ENCODE data around the gene ARPIN.
"Not testable (repeated sequence)": the region's sequence is repeated elsewhere in the genome, so short reads cannot be mapped to it uniquely, and the experiment has no call there.

Gene ARPIN

GRCh38 chr15:89863918-89864317 is 48.8 kb downstream of the ARPIN start:
- Histone ChIP-seq H3K27ac (ENCODE audit: insufficient read depth, low read length, poor library complexity, severe bottlenecking) (no peak overlapping the region), H3K36me3 (ENCODE audit: control insufficient read depth, insufficient read depth, low read length) (peaks cover 16% of the 10 kb centered on the region)
- DNase-seq: no peak

DNA sequence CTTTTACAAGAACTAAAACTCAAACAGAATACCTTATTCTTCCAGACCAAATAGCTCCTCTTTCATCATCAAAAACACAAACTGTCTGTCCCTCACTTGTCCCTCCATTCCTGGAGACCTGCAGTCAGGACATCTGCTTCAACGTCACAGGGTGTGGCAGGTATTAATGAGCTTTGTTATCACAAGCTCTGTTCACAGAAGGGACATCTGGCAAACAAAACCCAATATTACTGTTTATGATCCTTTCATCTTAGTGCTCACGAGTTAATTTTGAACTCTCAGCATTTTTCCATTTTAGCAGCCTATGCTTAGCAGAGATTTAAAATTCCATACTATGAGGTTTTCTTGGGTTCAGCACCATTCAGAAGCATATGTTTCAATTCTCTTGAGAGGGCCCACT is 51.9 kb downstream of the ARPIN start:
- Histone ChIP-seq H3K9me3 (ENCODE audit: control insufficient read depth, low read length) (no peaks in the 10 kb centered on the region), H3K27me3 (replicated peaks; ENCODE audit: control insufficient read depth, insufficient read depth, low read length, poor library complexity, severe bottlenecking) (no peaks in the 10 kb centered on the region), H3K4me1 (ENCODE audit: control insufficient read depth, insufficient read depth, low read length, poor library complexity, severe bottlenecking) (no peaks in the 10 kb centered on the region), H3K36me3 (ENCODE audit: control insufficient read depth, insufficient read depth, low read length) (peaks cover 16% of the 10 kb centered on the region), H3K27ac (ENCODE audit: insufficient read depth, low read length, poor library complexity, severe bottlenecking) (no peak overlapping the region), H3K4me3 (ENCODE audit: insufficient read depth, low read depth, low read length, poor library complexity, severe bottlenecking) (no peak overlapping the region)
- DNase-seq: no peak

More at GRCh38 chr15:89863918-89864317, 48.8 kb downstream of the ARPIN start:
- Histone ChIP-seq H3K27me3 (replicated peaks; ENCODE audit: control insufficient read depth, insufficient read depth, low read length, poor library complexity, severe bottlenecking) (no peaks in the 10 kb centered on the region), H3K4me1 (ENCODE audit: control insufficient read depth, insufficient read depth, low read length, poor library complexity, severe bottlenecking) (no peaks in the 10 kb centered on the region), H3K4me3 (ENCODE audit: insufficient read depth, low read depth, low read length, poor library complexity, severe bottlenecking) (no peak overlapping the region), H3K9me3 (ENCODE audit: control insufficient read depth, low read length) (no peaks in the 10 kb centered on the region)

DNA sequence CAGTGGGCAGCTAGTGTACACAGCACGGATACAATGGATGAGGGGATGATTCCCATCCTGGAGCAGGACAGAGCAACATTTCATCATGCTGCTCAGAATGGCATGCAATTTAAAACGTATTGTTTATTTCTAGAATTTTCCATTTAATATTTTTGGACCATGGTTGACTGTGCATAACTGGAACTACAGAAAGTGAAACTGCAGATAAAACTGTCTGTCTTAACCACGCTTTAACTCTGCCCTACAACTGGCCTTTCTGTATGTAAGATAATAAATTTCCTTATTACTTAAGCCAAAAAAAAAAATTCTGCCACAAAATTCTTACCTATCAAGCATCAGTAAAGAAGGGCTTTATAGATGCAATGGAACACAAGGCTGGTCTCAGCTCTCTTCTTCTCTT is 52.3 kb downstream of the ARPIN start:
- Histone ChIP-seq H3K4me3 (ENCODE audit: insufficient read depth, low read depth, low read length, poor library complexity, severe bottlenecking) (no peak overlapping the region), H3K27ac (ENCODE audit: insufficient read depth, low read length, poor library complexity, severe bottlenecking) (no peak overlapping the region), H3K27me3 (replicated peaks; ENCODE audit: control insufficient read depth, insufficient read depth, low read length, poor library complexity, severe bottlenecking) (no peaks in the 10 kb centered on the region), H3K4me1 (ENCODE audit: control insufficient read depth, insufficient read depth, low read length, poor library complexity, severe bottlenecking) (no peaks in the 10 kb centered on the region), H3K9me3 (ENCODE audit: control insufficient read depth, low read length) (no peaks in the 10 kb centered on the region), H3K36me3 (ENCODE audit: control insufficient read depth, insufficient read depth, low read length) (peaks cover 16% of the 10 kb centered on the region)
- no peak for DNase-seq

- H3K4me1 ChIP-seq (ENCODE audit: control insufficient read depth, insufficient read depth, low read length, poor library complexity, severe bottlenecking): no peaks in the 10 kb centered on the region
- DNase-seq: no peak
- peaks cover 12% of the 10 kb centered on the region for H3K36me3 ChIP-seq (ENCODE audit: control insufficient read depth, insufficient read depth, low read length)
- no peak overlapping the region for H3K27ac ChIP-seq (ENCODE audit: insufficient read depth, low read length, poor library complexity, severe bottlenecking)
- H3K9me3 ChIP-seq (ENCODE audit: control insufficient read depth, low read length): no peaks in the 10 kb centered on the region
- H3K4me3 ChIP-seq (ENCODE audit: insufficient read depth, low read depth, low read length, poor library complexity, severe bottlenecking): no peak overlapping the region
- no peaks in the 10 kb centered on the region for H3K27me3 ChIP-seq (replicated peaks; ENCODE audit: control insufficient read depth, insufficient read depth, low read length, poor library complexity, severe bottlenecking)
Measured at GRCh38 chr15:89858661-89859458, 53.9 kb downstream of the ARPIN start.

DNA sequence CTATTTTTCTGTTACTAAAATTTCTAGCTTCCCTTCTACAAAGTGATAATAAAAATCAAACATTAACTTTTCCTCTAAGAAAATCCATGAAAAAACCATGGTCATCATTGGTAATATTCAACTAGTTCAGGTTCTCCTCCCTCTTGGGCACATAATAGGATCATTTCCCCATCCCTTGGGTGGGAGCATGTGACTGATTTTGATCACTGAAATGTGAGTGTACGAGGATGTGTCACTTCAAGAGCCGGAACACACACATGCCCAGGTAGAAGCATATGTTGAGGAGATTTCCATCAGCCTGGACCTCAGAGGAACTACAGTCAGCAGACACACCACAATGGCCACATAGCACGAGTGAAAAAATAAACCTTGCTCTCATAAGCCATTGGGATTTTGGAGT is 55.1 kb downstream of the ARPIN start:
- Histone ChIP-seq H3K36me3 (ENCODE audit: control insufficient read depth, insufficient read depth, low read length) (peaks cover 10% of the 10 kb centered on the region), H3K9me3 (ENCODE audit: control insufficient read depth, low read length) (no peaks in the 10 kb centered on the region), H3K27me3 (replicated peaks; ENCODE audit: control insufficient read depth, insufficient read depth, low read length, poor library complexity, severe bottlenecking) (no peaks in the 10 kb centered on the region), H3K27ac (ENCODE audit: insufficient read depth, low read length, poor library complexity, severe bottlenecking) (no peak overlapping the region), H3K4me1 (ENCODE audit: control insufficient read depth, insufficient read depth, low read length, poor library complexity, severe bottlenecking) (no peaks in the 10 kb centered on the region), H3K4me3 (ENCODE audit: insufficient read depth, low read depth, low read length, poor library complexity, severe bottlenecking) (no peak overlapping the region)
- DNase-seq: no peak

DNA sequence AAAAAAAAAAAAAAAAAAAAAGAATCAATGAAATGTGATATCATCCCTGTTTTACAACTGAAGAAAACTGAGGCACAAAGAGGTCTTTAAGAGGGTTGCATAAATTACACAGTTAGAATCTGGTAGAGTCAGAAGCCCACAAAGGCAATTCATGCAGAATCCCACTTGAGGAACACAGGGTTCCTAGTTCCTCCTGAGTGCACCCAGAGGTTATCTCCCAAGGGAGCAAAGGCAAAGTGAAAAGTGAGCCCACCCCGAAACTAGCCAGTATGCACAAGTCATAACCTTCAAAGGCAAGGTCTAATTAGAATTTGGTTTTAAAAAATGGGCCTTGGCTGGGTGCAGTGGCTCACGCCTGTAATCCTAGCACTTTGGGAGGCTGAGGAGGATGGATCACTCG is 56.8 kb downstream of the ARPIN start:
- Histone ChIP-seq H3K4me3 (ENCODE audit: insufficient read depth, low read depth, low read length, poor library complexity, severe bottlenecking) (no peak overlapping the region), H3K4me1 (ENCODE audit: control insufficient read depth, insufficient read depth, low read length, poor library complexity, severe bottlenecking) (no peaks in the 10 kb centered on the region), H3K36me3 (ENCODE audit: control insufficient read depth, insufficient read depth, low read length) (peaks cover 15% of the 10 kb centered on the region), H3K9me3 (ENCODE audit: control insufficient read depth, low read length) (no peaks in the 10 kb centered on the region), H3K27me3 (replicated peaks; ENCODE audit: control insufficient read depth, insufficient read depth, low read length, poor library complexity, severe bottlenecking) (no peaks in the 10 kb centered on the region), H3K27ac (ENCODE audit: insufficient read depth, low read length, poor library complexity, severe bottlenecking) (no peak overlapping the region)
- DNase-seq: no peak

GRCh38 chr15:89854863-89855262 is 57.9 kb downstream of the ARPIN start:
- not testable (repeated sequence) for H3K27me3 ChIP-seq (replicated peaks; ENCODE audit: control insufficient read depth, insufficient read depth, low read length, poor library complexity, severe bottlenecking); H3K4me1 ChIP-seq (ENCODE audit: control insufficient read depth, insufficient read depth, low read length, poor library complexity, severe bottlenecking); H3K4me3 ChIP-seq (ENCODE audit: insufficient read depth, low read depth, low read length, poor library complexity, severe bottlenecking); H3K27ac ChIP-seq (ENCODE audit: insufficient read depth, low read length, poor library complexity, severe bottlenecking); H3K9me3 ChIP-seq (ENCODE audit: control insufficient read depth, low read length); DNase-seq
- peaks cover 12% of the 10 kb centered on the region for H3K36me3 ChIP-seq (ENCODE audit: control insufficient read depth, insufficient read depth, low read length)

GRCh38 chr15:89852342-89852995 is 60.3 kb downstream of the ARPIN start:
- Histone ChIP-seq H3K4me1 (ENCODE audit: control insufficient read depth, insufficient read depth, low read length, poor library complexity, severe bottlenecking) (no peaks in the 10 kb centered on the region), H3K27me3 (replicated peaks; ENCODE audit: control insufficient read depth, insufficient read depth, low read length, poor library complexity, severe bottlenecking) (no peaks in the 10 kb centered on the region), H3K27ac (ENCODE audit: insufficient read depth, low read length, poor library complexity, severe bottlenecking) (no peak overlapping the region), H3K4me3 (ENCODE audit: insufficient read depth, low read depth, low read length, poor library complexity, severe bottlenecking) (no peak overlapping the region), H3K9me3 (ENCODE audit: control insufficient read depth, low read length) (no peaks in the 10 kb centered on the region), H3K36me3 (ENCODE audit: control insufficient read depth, insufficient read depth, low read length) (peaks cover 14% of the 10 kb centered on the region)
- DNase-seq: no peak

DNA sequence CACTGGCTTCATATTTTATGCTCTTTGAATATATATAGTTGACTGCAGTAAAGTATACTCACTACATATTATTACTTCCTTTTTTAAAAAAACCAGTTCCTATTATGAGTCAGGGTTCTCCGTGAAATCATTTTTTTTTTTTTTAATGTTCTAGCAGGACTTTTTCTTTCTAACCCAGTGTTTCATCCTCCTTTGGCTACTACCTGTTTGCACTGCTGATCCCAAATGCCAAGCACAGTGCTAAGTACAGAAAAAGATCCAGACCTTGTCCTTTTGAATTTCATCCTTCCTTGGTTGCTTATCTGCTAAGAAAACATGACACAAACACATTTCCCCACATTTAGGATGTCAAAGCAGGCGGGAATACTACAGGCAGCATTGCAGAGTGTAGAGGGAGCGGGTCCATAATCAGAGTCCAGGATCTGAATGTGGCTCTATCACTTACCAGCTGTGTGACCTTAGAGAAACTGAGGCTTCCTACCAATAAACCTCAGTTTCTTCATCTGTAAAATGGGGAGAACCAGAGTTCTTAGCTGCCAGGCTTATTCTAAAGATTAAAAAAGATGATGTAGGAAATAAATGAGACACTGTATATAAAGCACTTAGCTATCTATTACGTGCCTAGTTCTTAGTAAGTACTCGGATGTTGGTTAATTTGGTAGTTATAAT is 60.9 kb downstream of the ARPIN start:
- no peaks in the 10 kb centered on the region for H3K9me3 ChIP-seq (ENCODE audit: control insufficient read depth, low read length)

GRCh38 chr15:89848970-89849292 is 63.8 kb downstream of the ARPIN start:
- H3K4me1 ChIP-seq (ENCODE audit: control insufficient read depth, insufficient read depth, low read length, poor library complexity, severe bottlenecking): no peaks in the 10 kb centered on the region
- no peak overlapping the region for H3K27ac ChIP-seq (ENCODE audit: insufficient read depth, low read length, poor library complexity, severe bottlenecking)
- H3K9me3 ChIP-seq (ENCODE audit: control insufficient read depth, low read length): no peaks in the 10 kb centered on the region
- no peaks in the 10 kb centered on the region for H3K27me3 ChIP-seq (replicated peaks; ENCODE audit: control insufficient read depth, insufficient read depth, low read length, poor library complexity, severe bottlenecking)
- no peak for DNase-seq
- H3K36me3 ChIP-seq (ENCODE audit: control insufficient read depth, insufficient read depth, low read length): peaks cover 14% of the 10 kb centered on the region
- no peak overlapping the region for H3K4me3 ChIP-seq (ENCODE audit: insufficient read depth, low read depth, low read length, poor library complexity, severe bottlenecking)

More for the DNA sequence above, 60.9 kb downstream of the ARPIN start:
- DNase-seq: no peak
- no peaks in the 10 kb centered on the region for H3K27me3 ChIP-seq (replicated peaks; ENCODE audit: control insufficient read depth, insufficient read depth, low read length, poor library complexity, severe bottlenecking)
- H3K27ac ChIP-seq (ENCODE audit: insufficient read depth, low read length, poor library complexity, severe bottlenecking): no peak overlapping the region
- H3K36me3 ChIP-seq (ENCODE audit: control insufficient read depth, insufficient read depth, low read length): peaks cover 14% of the 10 kb centered on the region
- no peaks in the 10 kb centered on the region for H3K4me1 ChIP-seq (ENCODE audit: control insufficient read depth, insufficient read depth, low read length, poor library complexity, severe bottlenecking)
- no peak overlapping the region for H3K4me3 ChIP-seq (ENCODE audit: insufficient read depth, low read depth, low read length, poor library complexity, severe bottlenecking)
